ENCODE results near the gene WAC. TPM values are rescaled to one million over a fixed set of nuclear protein-coding genes. Genes with fewer than 3 reads are reported as not detected.
A peak's percentile ranks its signal among the peaks of the same experiment; 100 is the strongest.

WAC gene
- total and polyA plus RNA-seq, 2 of the 13 experiments (the other 11 are each of a cell fraction or from before 2014, with no cell fraction given) = 69.1 to 96.2 TPM

DNA sequence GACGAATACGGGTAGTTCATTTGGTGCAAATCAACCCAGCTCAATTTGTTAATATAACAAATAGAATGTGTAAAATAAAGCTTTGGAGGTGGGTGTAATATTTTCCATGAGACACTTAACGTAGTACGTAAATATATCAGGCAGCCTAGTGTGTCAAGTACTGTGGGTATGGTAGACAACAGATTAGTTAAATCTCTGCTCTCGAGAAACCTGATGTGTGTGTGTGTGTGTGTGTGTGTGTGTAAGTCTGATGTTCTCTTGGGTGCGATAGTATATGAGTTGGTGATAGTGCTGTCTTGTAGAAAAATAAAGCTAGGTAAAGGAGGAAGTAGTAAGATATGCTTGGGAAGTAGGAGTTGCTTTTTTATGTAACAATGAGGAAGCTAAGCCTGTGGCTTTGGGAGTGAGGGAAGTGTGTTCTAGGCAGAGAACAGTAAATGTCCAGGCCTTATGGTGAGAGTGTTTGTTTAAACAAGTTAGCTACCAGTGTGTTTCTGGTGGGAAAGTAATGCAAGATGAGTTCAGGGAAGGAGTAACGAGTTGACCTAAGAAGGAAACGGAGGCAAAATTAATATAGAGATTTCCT is 26.1 kb downstream of the WAC start:
- ATAC-seq (no peak), FAIRE-seq (no peak), DNase-seq (ENCODE audit: low spot score) (no peak)
- H3K27me3 ChIP-seq (ENCODE audit: control insufficient read depth in 1 of 2, insufficient read depth in 2 of 2, low read length in 2 of 2) = no peaks in the 10 kb centered on the region
- H3K4me1 ChIP-seq (ENCODE audit: insufficient read depth, low read length) = peaks cover under 1% of the 10 kb centered on the region; the same call in 1 of the 2 replicates
- peaks cover 10 to 71% of the 10 kb centered on the region in 2 experiments for H3K36me3 ChIP-seq (replicated peaks in 1 of 2; ENCODE audit: control insufficient read depth in 1 of 2, insufficient read depth in 2 of 2, low read length in 2 of 2)
- peaks cover 94% of the 10 kb centered on the region for H3K79me2 ChIP-seq (ENCODE audit: insufficient read depth, low read length)
- in situ Hi-C loops (cut with HindIII; ENCODE audit: extremely low pct_ligation_motif_present, low pct_unique_long_range_greater_than_20kb) = no loop called here
- ChIA-PET CTCF (ENCODE audit: low intra/inter-chr PET ratio, low total read pairs) (no interaction called here), POLR2A (no interaction called here)
- H3K4me3 ChIP-seq (replicated peaks in 1 of 3; ENCODE audit: insufficient read depth in 1 of 3, low read depth in 2 of 3, low read length in 3 of 3) = no peak overlapping the region
- no peaks in the 10 kb centered on the region for H3K9me3 ChIP-seq (ENCODE audit: low read length)
- 99% methylated on average over 8 of the region's 8 CpGs for WGBS (ENCODE audit: low lambda C conversion rate)
- no peak overlapping the region for H3K4me2 ChIP-seq (ENCODE audit: low read depth, low read length)
- intact Hi-C loops (cut with micrococcal nuclease; ENCODE audit: unreplicated experiment) = no loop called here
- TF ChIP-seq RBM22 (optimal IDR thresholded peaks at IDR 0.05; ENCODE audit: low read length) = peak; percentile 22
- TF ChIP-seq ELF4 (CRISPR knock-in tag; IDR thresholded peaks at IDR 0.05; ENCODE audit: borderline replicate concordance) = no peak
- no peak for TF ChIP-seq POLR2G (IDR thresholded peaks at IDR 0.05; ENCODE audit: low read depth, low read length)
- TF ChIP-seq ATM (IDR thresholded peaks at IDR 0.05; ENCODE audit: borderline replicate concordance) = no peak
- no peak for TF ChIP-seq HBP1 (CRISPR knock-in tag; IDR thresholded peaks at IDR 0.05; ENCODE audit: low read depth)
- no peak overlapping the region for H2AFZ ChIP-seq (ENCODE audit: low read length)
- BruUV-seq (replicated peaks) = no TSS peak
- H3K9ac ChIP-seq (ENCODE audit: insufficient read depth, low read depth, low read length) = no peak overlapping the region
- H3K27ac ChIP-seq (ENCODE audit: extremely low read length, insufficient read depth, low read length) = no peak overlapping the region
- peaks cover 61% of the 10 kb centered on the region for H4K20me1 ChIP-seq (ENCODE audit: insufficient read depth, low read length)

- no peaks in the 10 kb centered on the region for H3K27me3 ChIP-seq (ENCODE audit: control insufficient read depth in 1 of 2, insufficient read depth in 2 of 2, low read length in 2 of 2)
- BruUV-seq (replicated peaks) = no TSS peak
- CTCF ChIA-PET (ENCODE audit: low intra/inter-chr PET ratio, low total read pairs) = no interaction called here
- no peaks in the 10 kb centered on the region for H3K9me3 ChIP-seq (ENCODE audit: low read length)
- H2AFZ ChIP-seq (ENCODE audit: low read length) = no peak overlapping the region
- H3K36me3 ChIP-seq (replicated peaks in 1 of 2; ENCODE audit: control insufficient read depth in 1 of 2, insufficient read depth in 2 of 2, low read length in 2 of 2) = peaks cover 8 to 69% of the 10 kb centered on the region in 2 experiments
- POLR2A ChIA-PET = no interaction called here
- peaks cover 62% of the 10 kb centered on the region for H4K20me1 ChIP-seq (ENCODE audit: insufficient read depth, low read length)
- 95% methylated on average over 4 of the region's 4 CpGs for WGBS (ENCODE audit: low lambda C conversion rate)
- no peak overlapping the region for H3K4me2 ChIP-seq (ENCODE audit: low read depth, low read length)
- H3K9ac ChIP-seq (ENCODE audit: insufficient read depth, low read depth, low read length) = no peak overlapping the region
- H3K27ac ChIP-seq (ENCODE audit: extremely low read length, insufficient read depth, low read length) = no peak overlapping the region
- H3K4me1 ChIP-seq (ENCODE audit: insufficient read depth, low read length) = peaks cover 5% of the 10 kb centered on the region; the same call in 1 of the 2 replicates
- H3K4me3 ChIP-seq (replicated peaks in 1 of 3; ENCODE audit: insufficient read depth in 1 of 3, low read depth in 2 of 3, low read length in 3 of 3) = no peak overlapping the region
- H3K79me2 ChIP-seq (ENCODE audit: insufficient read depth, low read length) = peaks cover 94% of the 10 kb centered on the region
- intact Hi-C loops (cut with micrococcal nuclease; ENCODE audit: unreplicated experiment) (no loop called here), in situ Hi-C loops (cut with HindIII; ENCODE audit: extremely low pct_ligation_motif_present, low pct_unique_long_range_greater_than_20kb) (no loop called here)
- no peak for DNase-seq (ENCODE audit: low spot score)
- no peak for ATAC-seq
- no peak for FAIRE-seq
- TF ChIP-seq DBP (CRISPR knock-in tag; IDR thresholded peaks at IDR 0.05; ENCODE audit: not compliant biosample characterization) (no peak), MTF2 (CRISPR knock-in tag; IDR thresholded peaks at IDR 0.05; ENCODE audit: borderline replicate concordance) (no peak), ZBTB26 (CRISPR knock-in tag; IDR thresholded peaks at IDR 0.05; ENCODE audit: borderline replicate concordance) (no peak), GABPA (IDR thresholded peaks at IDR 0.05; ENCODE audit: low read depth, low read length) (no peak), GABPA (CRISPR knock-in tag; IDR thresholded peaks at IDR 0.05; ENCODE audit: low read depth) (no peak)
- TF ChIP-seq, protein P1, sequence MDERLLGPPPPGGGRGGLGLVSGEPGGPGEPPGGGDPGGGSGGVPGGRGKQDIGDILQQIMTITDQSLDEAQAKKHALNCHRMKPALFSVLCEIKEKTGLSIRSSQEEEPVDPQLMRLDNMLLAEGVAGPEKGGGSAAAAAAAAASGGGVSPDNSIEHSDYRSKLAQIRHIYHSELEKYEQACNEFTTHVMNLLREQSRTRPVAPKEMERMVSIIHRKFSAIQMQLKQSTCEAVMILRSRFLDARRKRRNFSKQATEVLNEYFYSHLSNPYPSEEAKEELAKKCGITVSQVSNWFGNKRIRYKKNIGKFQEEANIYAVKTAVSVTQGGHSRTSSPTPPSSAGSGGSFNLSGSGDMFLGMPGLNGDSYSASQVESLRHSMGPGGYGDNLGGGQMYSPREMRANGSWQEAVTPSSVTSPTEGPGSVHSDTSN (CRISPR knock-in tag; IDR thresholded peaks at IDR 0.05) = no peak
Observed at GRCh38 chr10:28559618-28560017, 26.7 kb downstream of the WAC start.
